GM19328 (cell line): ENCODE results near the gene TECR.
A peak's percentile ranks its signal among the peaks of the same experiment; 100 is the strongest.

Source experiments
- ATAC-seq: cut with Tn5 transposase; IDR thresholded peaks from one replicate; pipeline ENCODE4 v1.9.1; 2021; ENCODE audit warnings: mild to moderate bottlenecking, moderate library complexity; ENCODE audit not compliant: unreplicated experiment

Gene TECR

GRCh38 chr19:14507704-14508542 is 21.5 kb upstream of the TECR start:
- no peak for ATAC-seq

- no peak for ATAC-seq
Observed at GRCh38 chr19:14510311-14511228, 18.8 kb upstream of the TECR start.

GRCh38 chr19:14511229-14511593 is 18.2 kb upstream of the TECR start:
- no peak for ATAC-seq

GRCh38 chr19:14512406-14512961 is 16.9 kb upstream of the TECR start:
- no peak for ATAC-seq

GRCh38 chr19:14514215-14514863 is 15.1 kb upstream of the TECR start:
- ATAC-seq, result no peak

- no peak for ATAC-seq
Observed at GRCh38 chr19:14515501-14516047, 13.8 kb upstream of the TECR start.

GRCh38 chr19:14516048-14516534 is 13.3 kb upstream of the TECR start:
- ATAC-seq, result no peak

- no peak for ATAC-seq
Observed at GRCh38 chr19:14516746-14517438, 12.5 kb upstream of the TECR start.

- no peak for ATAC-seq
Observed at GRCh38 chr19:14517446-14517839, 12.0 kb upstream of the TECR start.

GRCh38 chr19:14517840-14518505 is 11.4 kb upstream of the TECR start, which contains the start of gene DNAJB1:
TSS of gene DNAJB1 (minus strand) at chr19:14518397. CDS start at chr19:14518349, 48 bp downstream.
- peak; percentile 68 for ATAC-seq

- ATAC-seq, result no peak
Observed at GRCh38 chr19:14519245-14519859, 10.0 kb upstream of the TECR start.

GRCh38 chr19:14519860-14520407 is 9.5 kb upstream of the TECR start:
- no peak for ATAC-seq

- ATAC-seq, result no peak
Observed at GRCh38 chr19:14520543-14520942, 8.9 kb upstream of the TECR start.

- ATAC-seq, result no peak
Observed at GRCh38 chr19:14525729-14526128, 3.7 kb upstream of the TECR start.

GRCh38 chr19:14526423-14526822 is 3.0 kb upstream of the TECR start:
- ATAC-seq, result no peak

GRCh38 chr19:14528419-14529253 is 758 bp upstream of the TECR start:
- no peak for ATAC-seq

- ATAC-seq, result no peak
Observed at GRCh38 chr19:14530005-14530348, 583 bp downstream of the TECR start.

- ATAC-seq, result no peak
Observed at GRCh38 chr19:14530506-14530905, 1.1 kb downstream of the TECR start.
